Frontal cortex (tissue), 4 donors: ENCODE data around the gene USHBP1. TPM values are rescaled to one million over a fixed set of nuclear protein-coding genes. Genes with fewer than 3 reads are reported as not detected.

Experiments used
- DNase-seq, 2 donors: peaks; one replicate each; pipeline ENCODE4 v3.0.0; 2012; ENCODE audit warnings: low spot score in 2 of 2
- FAIRE-seq: peaks from 2 replicates; lab custom pipeline; 2012; peaks lifted over from hg19 to GRCh38; lab: Jason Lieb, UNC
- total RNA-seq: library from RNA; depleted of rRNA; stranded (reverse); fragments of >200 nt; gene quantifications from one replicate; pipeline ENCODE4 v1.2.3, GENCODE V29; 2014
- donor health status: control.
- donor health status: control.
- donor health status: control.

USHBP1 gene, protein sequence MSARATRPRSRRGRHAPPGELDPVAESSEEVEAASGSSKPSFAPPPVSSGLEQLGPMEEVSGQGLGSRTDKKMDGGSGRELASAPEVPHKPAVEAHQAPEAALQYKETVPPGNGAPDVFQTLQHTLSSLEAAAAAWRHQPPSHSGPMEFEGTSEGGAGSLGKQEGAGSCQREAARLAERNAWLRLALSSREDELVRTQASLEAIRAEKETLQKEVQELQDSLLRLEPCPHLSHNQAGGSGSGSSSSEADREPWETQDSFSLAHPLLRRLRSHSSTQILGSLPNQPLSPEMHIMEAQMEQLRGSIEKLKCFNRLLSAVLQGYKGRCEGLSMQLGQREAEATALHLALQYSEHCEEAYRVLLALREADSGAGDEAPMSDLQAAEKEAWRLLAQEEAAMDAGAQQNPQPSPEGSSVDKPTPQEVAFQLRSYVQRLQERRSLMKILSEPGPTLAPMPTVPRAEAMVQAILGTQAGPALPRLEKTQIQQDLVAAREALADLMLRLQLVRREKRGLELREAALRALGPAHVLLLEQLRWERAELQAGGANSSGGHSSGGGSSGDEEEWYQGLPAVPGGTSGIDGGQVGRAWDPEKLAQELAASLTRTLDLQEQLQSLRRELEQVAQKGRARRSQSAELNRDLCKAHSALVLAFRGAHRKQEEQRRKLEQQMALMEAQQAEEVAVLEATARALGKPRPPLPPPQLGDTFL
- total RNA-seq: 0.82 TPM

DNA sequence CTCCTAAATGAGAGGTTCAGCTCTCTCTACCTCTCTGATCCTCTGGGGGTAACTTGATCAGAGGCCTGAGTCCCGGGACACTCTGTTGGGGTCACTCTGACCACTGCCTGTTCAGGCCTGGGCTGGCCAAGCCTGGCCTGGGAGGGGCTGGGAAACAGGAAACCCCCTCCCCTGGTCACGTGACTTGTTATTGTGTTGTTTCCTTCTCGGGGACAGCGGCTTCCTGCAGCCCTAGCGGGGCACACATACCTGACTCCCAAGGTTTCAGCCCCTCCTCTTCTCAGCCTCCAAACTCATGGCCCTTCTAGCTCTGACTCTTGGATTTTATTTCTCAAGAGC lies at the start of gene USHBP1:
Gene USHBP1 (minus strand): TSS at position 105 of the 339 bp plus-strand sequence. CDS start 446 bp downstream, outside the sequence.
- FAIRE-seq (no peak), DNase-seq (no peak)

DNA sequence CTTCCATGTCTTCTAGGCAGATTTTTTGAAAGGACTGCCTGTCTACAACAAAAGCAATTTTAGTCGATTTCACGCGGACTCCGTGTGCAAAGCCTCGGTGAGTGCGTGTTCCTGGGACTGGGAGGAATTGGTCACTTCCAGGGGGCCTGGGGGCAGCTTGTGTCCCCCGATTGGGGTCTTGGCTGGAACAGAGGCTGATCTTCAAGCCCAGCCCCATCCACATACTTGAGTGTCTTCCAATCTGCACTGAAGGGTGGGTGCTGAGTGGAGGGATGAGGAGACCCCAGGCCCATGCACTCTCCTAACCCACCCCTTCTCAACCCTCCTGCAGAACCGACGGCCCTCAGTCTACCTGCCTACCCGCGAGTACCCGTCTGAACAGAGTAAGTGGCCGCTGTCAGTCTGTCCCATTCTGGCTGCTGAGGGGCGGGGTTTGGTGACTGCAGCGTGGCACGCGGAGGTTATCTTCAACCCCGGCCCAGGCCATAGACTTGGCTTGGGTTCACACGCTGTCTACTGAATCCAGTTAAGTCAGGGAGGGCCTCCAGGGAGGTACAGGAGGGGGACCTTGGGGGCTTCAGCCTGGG lies 49.6 kb upstream of the USHBP1 start:
- DNase-seq: no peak
- no peak for FAIRE-seq

DNA sequence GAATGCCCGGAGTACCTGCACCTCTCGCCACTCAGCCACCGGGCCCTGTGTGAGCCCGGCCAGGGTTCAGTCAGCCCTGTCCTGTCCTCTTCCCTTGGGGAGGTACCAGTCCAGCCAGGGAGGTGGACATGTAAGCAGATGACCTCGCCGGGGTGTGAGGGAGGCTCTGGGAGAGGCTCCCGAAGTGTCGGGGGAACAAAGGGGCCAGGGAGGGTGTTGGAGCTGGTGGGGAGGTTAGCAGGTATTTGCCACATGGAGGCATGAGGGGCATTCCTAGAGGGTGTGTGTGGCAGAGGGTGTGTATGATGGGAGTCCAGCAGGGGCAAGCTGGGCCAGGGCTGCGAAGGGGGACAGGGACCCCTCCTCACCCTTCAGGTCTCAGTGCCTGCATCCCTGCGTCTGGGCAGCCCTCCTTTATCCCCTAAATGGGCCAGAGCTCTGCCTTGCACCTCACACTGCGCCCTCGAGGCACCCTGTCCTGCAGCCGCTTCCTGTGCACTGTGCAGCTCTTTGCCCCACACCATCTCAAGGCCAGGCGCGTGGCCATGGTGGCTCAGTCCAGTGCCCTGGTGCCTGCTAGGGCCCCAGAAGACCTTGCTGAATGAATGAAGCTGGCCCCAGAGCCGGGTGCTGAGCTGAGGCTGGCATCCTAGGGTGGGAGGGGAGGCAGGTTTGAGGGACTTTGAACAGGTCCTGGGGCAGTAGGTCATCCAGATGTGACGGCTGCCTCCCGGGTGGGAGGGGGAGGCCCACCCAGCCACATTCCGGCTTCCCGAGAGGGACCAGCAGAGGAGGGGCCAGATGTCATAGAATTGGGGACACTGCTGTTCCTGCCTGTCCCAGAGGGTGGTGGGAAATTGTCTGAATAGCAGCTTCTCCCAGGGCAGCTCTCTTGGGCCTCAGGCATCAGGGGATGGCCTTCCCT lies 47.9 kb upstream of the USHBP1 start:
- DNase-seq: no peak
- FAIRE-seq: no peak

DNA sequence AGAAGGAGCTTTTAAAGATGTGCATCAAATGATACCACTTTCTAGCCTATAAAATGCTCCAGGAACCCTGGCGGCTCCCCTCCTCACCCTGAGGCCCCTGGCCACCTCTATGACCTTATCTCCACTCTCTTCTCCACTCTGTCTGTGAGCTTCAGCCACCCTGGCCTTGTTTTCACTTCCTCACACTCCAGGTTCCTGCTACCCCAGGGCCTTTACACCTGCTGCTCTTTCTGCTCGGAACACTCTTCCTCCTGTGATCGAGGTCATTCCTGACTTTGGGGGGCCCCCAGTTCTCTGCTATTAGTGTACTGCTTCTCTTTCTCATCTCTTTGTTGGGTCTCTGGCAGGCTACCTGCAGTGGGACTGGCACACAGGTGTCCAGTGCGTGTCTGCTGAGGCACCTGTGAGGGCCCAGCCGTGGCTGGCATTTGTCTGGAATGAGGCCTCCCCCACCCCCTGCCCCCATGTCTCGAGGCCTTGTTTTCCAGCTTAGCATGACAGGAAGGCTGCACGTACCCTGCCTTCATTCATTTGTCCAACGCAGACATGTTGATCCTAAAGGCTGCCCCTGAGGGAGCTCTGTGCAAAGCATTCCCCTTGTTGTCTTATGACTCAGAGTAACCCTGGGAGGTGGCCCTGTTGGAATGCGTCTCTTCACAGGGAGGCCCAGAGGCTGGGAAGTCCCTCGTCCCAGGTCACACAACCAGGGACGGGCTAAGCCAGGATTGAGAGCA lies 47.1 kb upstream of the USHBP1 start:
- FAIRE-seq: no peak
- DNase-seq: no peak

DNA sequence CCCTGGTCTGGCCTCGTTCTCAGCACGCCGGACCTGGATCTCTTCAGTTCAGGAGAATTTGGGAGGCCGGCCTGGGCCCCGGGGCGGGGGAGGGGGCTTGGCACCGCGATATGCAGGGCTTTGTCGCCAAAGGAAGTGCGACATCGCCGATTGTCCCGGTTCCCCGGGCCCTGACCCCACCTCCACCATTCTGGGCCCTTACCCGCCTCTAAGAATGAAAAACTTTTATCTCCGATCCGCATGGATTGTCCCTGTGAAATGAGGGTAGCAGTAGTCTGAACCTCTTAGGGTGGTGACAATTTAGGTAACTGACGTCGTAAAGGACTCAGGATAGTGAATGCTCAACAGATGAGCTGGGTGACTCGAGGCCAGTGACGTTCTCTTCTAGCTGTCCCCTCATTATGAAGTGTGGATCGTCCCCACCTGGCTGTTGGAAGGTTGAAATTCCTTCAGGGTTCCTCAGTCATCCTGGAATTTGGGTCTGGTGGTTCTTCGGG lies 45.5 kb upstream of the USHBP1 start:
- FAIRE-seq: no peak
- DNase-seq: no peak

DNA sequence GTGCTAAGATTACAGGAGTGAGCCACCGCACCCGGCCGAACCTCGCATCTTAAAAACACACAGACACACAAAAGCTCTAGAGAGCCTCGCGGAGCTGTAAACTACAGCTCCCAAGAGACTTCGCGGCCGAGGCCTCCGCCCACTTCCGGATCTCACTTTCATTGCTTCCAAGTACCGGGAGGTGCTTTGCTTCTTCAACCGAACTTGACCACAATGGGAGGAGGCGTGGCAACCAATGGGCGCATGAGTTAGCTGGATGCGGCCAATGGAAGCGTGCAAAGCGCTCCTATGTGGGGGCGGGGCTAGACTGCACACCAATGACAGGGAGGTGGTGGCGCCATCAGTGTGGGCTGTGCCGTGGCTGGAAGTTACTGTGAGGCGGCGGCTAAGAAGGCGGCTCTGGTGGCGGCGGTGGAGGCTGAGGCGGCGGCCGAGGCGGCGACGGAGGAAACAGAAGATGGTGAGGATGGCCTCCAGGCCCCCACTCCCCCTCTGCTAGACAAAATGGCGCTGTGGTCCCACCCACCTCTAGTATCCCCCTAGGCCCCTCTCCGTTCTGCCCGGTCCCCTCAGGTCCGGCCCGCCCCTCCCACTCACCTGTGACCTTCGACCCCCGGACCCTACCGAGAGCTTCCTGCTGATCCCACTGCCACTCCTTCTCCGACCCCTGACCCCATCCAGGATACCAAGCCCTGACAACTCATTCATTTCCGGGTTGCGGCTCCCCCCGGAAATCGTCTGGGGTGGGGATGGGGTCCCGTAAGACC lies 44.8 kb upstream of the USHBP1 start, which contains the start of gene DDA1:
Gene DDA1 (plus strand): TSS at position 366 of the 767 bp plus-strand sequence. CDS start 92 bp downstream, at position 458.
- FAIRE-seq (peak; percentile 98), DNase-seq (peak; percentile 96 to 99)

DNA sequence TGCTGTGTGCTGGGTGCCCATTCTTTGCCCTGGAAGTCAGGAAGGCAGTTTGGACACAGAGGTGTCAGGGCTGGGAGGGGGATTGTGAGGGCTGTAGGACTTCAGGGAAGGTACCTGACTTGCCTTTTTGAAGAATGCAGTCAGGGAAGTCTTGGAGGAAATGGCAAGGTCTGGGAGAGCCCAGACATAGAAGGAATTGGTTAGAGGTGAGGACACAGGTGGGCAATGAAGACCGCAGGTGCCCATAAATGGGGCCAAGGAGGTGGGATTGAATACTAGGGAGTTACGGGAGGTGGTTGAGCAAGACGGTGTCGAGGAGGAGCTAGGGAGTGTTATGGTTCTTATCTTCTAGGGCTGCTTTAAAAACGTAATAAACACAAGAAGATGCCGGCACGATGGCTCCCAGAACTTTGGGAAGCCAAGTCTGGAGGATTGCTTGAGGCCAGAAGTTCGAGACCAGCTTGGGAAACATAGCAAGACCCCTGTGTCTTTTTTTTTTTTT lies 43.4 kb upstream of the USHBP1 start:
- FAIRE-seq (no peak), DNase-seq (no peak)

DNA sequence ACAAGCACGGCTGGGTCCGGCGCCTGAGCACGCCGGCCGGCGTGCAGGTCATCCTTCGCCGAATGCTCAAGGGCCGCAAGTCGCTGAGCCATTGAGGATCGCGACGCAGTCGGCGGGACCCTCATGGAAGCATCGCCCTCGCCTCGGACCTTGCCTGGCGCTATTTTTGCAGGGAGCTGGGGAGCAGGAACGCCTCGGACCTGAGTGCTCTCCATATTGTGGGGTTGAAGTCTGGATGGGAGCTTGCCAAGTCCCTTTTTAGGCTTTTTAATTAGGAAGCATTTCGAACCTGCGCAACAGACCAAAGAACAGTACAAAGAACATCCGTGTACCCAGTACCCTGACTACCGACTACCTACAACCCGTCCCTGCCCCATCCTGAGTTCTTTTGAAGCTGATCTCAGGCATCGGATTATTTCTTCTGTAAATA lies 41.8 kb upstream of the USHBP1 start:
- DNase-seq (no peak), FAIRE-seq (no peak)

DNA sequence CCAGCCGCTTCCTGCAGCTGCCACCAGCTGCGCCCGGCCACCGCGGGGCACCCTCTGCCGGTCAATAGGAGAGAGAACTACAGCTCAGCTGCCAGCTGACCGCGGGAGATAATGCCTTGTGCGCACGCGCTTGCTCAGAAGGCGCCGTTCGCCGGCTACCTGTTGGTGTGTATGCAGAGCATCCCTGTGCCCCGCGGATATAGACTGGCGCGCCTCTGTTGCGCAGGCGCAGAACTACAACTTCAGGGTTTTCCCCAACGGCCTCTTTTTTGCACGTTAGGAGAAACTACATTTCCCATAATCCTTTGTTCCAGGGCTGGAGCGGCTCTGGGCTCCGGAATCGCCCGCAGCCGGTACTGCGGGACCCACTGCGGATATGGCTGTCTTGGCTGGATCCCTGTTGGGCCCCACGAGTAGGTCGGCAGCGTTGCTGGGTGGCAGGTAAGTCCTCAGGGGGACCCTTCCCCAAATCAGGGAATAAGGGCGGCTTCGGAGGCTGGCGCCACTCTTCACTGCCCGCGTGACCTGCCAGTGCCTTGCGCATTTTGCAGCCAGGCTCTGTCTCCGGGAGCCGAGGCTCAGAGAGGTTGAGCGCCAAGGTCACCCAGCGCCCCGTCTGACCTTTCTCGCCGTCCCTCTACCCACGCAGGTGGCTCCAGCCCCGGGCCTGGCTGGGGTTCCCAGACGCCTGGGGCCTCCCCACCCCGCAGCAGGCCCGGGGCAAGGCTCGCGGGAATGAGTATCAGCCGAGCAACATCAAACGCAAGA lies 41.2 kb upstream of the USHBP1 start, which contains the start of gene MRPL34:
Gene MRPL34 (plus strand): TSS at position 356 of the 768 bp plus-strand sequence. CDS start 21 bp downstream, at position 377.
- FAIRE-seq: no peak

DNA sequence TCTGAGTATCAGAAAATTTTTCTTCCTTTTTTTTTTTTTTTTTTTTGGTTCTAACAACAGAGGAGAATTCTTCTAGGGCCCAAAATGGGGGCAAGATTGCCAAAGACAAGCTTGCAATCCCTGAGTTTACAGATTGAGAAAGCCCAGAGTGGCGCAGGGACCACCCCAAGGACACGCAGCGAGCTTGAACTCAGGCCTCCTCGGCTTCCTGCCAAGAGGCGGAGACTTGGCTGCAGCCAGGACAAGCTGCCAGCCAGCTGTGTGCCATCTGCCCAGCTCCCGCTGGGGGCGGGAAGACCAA lies 40.6 kb upstream of the USHBP1 start:
- DNase-seq: no peak
- FAIRE-seq: no peak

More for the DNA sequence above, 41.2 kb upstream of the USHBP1 start, which contains the start of gene MRPL34:
- DNase-seq: peak; percentile 82 to 88

DNA sequence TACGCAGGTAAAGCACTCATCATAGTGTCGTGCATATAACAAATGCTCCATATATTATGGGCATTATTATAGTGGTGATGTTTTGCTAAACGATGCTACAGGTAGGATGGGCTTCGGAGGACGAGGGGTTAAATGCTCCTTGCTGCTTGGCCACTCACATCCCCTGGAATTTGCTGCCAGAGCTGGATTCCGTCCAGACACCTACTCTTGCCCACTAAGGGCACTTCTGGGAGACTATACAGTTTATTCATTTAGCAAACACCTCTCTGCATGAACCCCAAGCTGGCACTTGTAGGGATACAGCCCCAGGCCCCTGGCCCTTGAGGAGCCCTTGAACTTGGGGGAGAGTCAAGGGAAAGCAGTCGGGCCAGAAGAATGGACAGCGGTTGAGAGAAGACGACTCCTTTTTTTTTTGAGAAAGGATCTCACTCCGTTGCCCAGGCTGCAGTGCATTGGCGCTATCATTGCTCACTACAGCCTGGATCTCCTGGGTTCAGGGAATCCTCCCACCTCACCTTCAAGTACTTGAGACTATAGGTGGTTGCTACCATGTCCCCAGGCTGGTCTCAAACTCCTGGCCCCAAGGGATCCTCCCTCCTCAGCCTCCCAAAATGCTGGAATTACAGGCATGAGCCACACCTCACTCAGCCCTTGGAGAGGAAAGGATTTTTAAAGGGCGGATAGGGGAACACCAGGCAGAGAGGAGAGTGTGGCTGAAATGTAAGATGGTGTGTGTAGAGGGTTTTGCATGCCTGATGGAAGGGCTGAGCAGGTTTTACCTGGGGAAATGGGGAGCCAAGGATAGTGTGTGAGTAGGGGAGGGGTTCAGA lies 40.1 kb upstream of the USHBP1 start:
- no peak for FAIRE-seq
- DNase-seq: no peak

DNA sequence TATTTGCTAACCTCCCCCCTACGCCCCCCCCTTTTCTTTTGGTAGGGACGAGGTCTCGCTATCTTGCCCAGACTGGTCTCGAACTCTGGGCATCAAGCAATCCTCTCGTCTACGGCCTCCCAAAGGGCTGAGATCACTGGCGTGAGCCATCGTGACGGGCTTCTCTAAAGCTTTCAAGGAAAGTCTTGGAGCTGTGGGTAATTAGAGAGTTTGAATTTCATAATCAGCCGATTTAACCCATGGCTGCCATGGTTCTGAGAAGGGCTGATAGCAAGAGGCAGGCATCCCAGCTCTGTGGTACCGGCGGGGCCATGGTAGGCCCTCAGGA lies 39.4 kb upstream of the USHBP1 start:
- no peak for FAIRE-seq
- no peak for DNase-seq

DNA sequence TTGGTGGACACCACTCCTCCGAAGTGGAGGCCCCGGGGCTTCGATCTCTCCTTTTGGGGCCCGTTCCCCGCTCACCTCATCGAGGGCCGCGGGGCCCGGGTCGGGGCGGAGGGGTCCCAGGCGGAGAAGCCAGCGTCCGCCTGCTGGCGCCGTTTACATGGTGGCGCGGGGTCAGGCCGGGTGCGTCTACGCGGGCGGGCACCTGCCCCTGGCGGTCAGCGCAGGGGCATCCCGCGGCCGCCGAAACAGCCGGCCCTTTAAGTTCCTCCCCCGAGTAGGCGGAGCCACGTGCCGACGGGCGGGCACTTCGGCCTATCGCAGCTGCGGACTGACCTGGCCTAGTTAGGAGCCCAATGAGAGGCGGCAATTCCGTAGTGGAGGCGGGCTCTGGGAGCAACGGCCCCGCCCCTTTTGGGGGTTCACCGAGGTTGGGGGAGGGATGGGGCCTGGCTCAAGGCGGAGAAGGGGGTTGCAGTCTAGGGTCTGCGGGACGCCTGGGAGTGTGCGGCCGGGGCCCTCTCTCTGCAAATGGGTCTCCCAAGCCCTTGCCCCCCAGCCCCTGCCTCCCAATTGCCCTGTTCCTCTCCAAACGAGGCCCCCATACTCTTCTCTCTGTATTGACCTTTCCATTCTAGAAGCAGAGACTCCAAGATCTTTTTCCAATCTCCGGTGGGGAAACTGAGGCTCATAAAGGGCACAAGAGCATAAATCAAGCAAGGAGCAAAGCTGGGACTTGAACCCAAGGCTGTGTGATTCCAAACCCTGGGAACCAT lies 38.8 kb upstream of the USHBP1 start, which contains the start of gene ABHD8:
Gene ABHD8 (minus strand): TSS at position 259 of the 773 bp plus-strand sequence. CDS start 1,809 bp downstream, outside the sequence.
- peak; percentile 89 to 94 for DNase-seq
- FAIRE-seq: no peak

DNA sequence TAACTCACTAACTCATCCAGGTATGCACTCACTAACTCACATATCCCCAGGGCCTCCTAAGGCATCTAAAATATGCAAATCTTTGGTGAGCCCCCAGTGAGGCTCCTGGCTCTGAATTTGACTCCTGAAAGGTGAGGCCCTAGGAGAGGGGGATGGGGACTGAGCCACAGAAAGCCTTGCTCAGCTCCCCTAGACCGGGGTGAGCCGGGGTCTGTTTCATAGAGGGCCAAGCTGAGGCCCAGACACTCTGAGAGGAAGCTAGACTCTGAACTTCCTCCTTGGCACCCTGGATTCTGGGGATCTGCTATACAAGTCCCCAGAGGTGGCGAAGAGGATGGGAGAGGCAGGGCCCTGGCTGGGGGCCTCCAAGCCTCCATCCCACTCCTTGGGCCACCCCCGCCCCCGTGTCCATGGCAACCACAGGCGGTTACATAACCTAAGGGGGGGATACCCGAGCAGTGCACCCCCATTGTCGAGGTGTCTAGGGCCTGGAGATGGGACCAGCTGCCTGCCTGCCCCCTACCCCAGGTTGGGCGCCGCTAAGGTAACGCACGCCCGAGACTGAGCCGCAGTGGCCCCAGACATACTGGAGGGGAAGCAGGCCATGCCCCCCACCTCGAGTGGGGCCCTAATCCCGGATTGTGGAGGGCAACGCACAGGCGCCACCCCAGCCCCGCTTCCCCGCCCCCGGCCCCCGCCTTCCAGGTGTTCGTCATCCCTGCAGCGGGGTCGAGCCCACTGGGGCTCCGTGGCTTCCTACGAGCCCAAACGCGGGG lies 38.0 kb upstream of the USHBP1 start:
- no peak for DNase-seq
- no peak for FAIRE-seq
